NCI-H1092 treated with DMSO at 0.1 percent for 48 hours (cell line): ENCODE results near the gene CCL23.

Experiments
- DNase-seq: peaks from one replicate; lab custom pipeline; 2025; lab: John Stamatoyannopoulos, UW

The CCL23 gene

DNA sequence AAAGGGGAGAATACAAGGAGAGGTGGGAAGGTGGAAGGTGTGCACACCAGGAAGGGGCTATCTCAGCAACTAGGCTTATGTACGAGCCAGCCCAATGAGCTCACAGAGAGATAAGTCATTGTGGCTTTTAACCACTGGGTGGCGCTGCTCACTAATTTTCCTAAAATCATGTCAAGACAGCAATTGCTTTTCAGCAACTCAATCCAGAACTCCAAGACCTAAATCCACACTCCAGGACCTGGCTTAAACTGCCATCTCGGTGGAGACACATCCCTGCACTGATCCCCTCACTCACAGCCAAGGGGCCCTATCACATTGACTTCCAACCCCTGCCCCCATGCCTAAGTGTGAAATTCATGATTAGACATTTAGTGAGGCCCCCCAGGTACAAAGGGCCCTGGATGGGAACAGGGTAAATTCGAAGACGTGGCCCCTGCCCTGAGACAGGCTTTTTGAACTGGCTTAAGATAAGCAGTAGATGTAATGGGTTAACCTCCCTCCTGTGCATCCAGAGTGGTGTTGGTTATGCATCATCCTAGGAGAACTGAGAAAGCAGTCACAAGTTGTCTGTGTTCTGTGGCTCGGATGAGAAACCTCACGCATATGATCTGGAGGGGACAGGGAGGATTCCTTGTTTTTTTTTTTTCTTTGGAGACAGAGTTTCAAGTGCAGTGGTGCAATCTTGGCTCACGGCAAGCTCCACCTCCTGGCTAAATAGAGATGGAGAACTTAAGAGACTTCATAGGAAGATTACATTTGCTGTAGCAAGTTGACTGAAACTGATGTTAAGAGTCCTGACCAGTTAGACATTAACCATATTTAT, 48.0 kb downstream of the CCL23 start:
- peak; percentile 45 for DNase-seq

DNA sequence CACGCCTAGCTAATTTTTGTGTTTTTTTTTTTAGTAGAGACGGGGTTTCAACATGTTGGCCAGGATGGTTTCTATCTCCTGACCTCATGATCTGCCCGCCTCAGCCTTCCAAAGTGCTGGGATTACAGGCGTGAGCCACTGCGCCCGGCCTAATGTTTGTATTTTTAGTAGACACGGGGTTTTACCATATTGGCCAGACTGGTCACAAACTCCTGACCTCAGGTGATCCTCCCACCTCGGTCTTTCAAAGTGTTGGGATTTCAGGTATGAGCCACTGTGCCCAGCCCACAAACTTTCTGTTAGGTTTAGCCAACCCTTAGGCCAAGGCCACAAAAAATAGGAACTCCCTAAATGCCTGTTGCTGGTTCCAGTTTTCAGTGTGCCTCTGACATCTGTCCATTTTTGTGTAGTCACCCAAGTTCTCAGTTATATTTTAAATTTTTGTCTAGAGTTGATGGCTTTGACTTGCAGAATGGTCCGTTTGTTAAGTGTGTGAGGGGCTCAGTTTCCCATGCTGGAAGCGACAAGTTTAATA, 49.2 kb downstream of the CCL23 start:
- DNase-seq: no peak

DNA sequence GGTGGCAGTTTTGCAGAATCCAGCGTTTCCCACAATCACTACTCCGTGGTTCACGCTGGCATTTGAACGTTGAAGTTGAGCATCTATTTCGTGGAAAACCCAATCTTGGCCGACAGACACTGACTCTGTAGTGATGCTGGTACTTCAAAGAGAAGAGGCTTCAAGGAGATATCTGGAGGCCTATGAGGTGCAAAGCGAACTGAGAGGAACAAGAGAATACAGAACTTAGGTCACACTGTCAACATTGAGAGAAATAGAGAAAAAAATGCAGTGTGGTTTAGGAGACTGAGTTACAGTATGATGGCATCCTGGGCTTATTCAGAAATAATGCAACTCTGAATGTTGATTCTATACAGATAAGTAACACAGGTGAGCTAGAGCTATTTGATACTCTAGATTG, 52.5 kb downstream of the CCL23 start:
- no peak for DNase-seq

DNA sequence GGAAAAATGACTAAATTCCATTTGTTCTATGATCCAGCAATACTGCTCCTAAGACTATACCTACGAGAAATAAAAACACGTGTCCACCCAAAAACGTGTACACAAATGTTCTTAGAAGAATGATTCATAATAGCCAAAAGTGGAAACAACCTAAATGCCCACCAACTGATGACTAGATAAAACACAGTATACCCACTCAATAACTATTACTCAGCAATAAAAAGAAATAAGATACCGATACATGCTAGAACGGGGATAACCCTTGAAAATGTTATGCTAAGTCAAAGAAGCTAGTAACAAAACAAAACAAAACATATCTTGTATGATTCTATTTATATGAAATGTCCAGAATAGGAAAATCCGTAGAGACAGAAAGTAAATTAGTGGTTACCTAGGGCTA, 54.1 kb downstream of the CCL23 start:
- DNase-seq: no peak
